K562 (cell line): Measurements from ENCODE around the gene ALK. TPM values are rescaled to one million over a fixed set of nuclear protein-coding genes. Genes with fewer than 3 reads are reported as not detected.

ENCODE experiments used
- ATAC-seq: fragments of 200-7000 bp; cut with Tn5 transposase; 3 replicates; pipeline ENCODE4 v1.9.1; 2020; ENCODE audit warnings: moderate library complexity
- BruUV-seq: library from RNA; stranded (reverse); fragments of 400-500 nt; replicated peaks from 2 replicates; lab custom pipeline; 2021; lab: Mats Ljungman, UMichigan
- CTCF ChIA-PET: fragments of 300-600 bp; formaldehyde crosslinking; extraction: SDS; loops from one replicate; lab custom pipeline; 2021; ENCODE audit warnings: low intra/inter-chr PET ratio; lab: Yijun Ruan, JAX
- POLR2A ChIA-PET: fragments of 300-600, 350-650 bp; sonication (Branson Sonifier 250); formaldehyde crosslinking; extraction: SDS; loops from one replicate; lab custom pipeline; 2021; ENCODE audit warnings: antibody characterized with exemption, inconsistent platforms; lab: Yijun Ruan, JAX
- DNase-seq, 4 experiments: peaks; one replicate each; pipeline versions ENCODE4 v3.0.0 to v3.0.0-alpha.2; 2011 to 2018; ENCODE audit warnings: low spot score in 3 of 4, mixed read lengths in 3 of 4; ENCODE audit errors: extremely low read depth in 1 of 4
- FAIRE-seq: peaks from 2 replicates; lab custom pipeline; 2011; peaks lifted over from hg19 to GRCh38; lab: Jason Lieb, UNC
- H2AFZ ChIP-seq: 2 replicates; pipeline ENCODE4 v1.6.0; 2011; ENCODE audit warnings: low read depth, low read length, control low read depth, inconsistent platforms
- H3K27ac ChIP-seq: fragments of 200-600 bp; 3 replicates; pipeline ENCODE4 v1.8.0; 2011; ENCODE audit warnings: low read depth, mild to moderate bottlenecking, control low read depth, inconsistent platforms, low read length, moderate library complexity, mixed read lengths; ENCODE audit errors: extremely low read depth
- H3K27me3 ChIP-seq, 2 experiments: fragments of 300-600 bp in 1 of 2; 2 replicates in 1 of 2; 3 replicates in 1 of 2; pipeline versions ENCODE4 v1.6.0 to v1.8.0; 2011; ENCODE audit warnings: inconsistent platforms in 2 of 2, low read length in 2 of 2, mild to moderate bottlenecking in 1 of 2, mixed read lengths in 1 of 2, moderate library complexity in 1 of 2; ENCODE audit not compliant: control insufficient read depth in 2 of 2, insufficient read depth in 2 of 2
- H3K36me3 ChIP-seq: fragments of 300-600 bp; 3 replicates; pipeline ENCODE4 v1.8.0; 2011; ENCODE audit warnings: mild to moderate bottlenecking, low read length, inconsistent platforms; ENCODE audit not compliant: control insufficient read depth, insufficient read depth
- H3K4me1 ChIP-seq, 2 experiments: fragments of 200-600 bp in 1 of 2; replicated peaks in 1 of 2; 2 replicates in 1 of 2; 3 replicates in 1 of 2; pipeline versions ENCODE4 v1.5.1 to v1.8.0; 2011; ENCODE audit warnings: inconsistent platforms in 2 of 2, low read length in 2 of 2, mild to moderate bottlenecking in 1 of 2, mixed read lengths in 1 of 2, moderate library complexity in 1 of 2; ENCODE audit not compliant: control insufficient read depth in 2 of 2, insufficient read depth in 2 of 2
- H3K4me2 ChIP-seq: 2 replicates; pipeline ENCODE4 v1.6.1; 2011; ENCODE audit warnings: low read length, control low read depth, inconsistent platforms, mixed read lengths; ENCODE audit not compliant: insufficient read depth
- H3K4me3 ChIP-seq: fragments of 200-600 bp; sonication (generic), shearing (Covaris generic); 2 replicates; pipeline ENCODE4 v1.5.1; 2016; ENCODE audit warnings: control low read depth, inconsistent platforms
- H3K79me2 ChIP-seq: fragments of 200-600 bp; 3 replicates; pipeline ENCODE4 v1.8.0; 2011; ENCODE audit warnings: low read length, inconsistent platforms; ENCODE audit not compliant: control insufficient read depth, insufficient read depth
- H3K9ac ChIP-seq, 2 experiments: 2 replicates each; pipeline versions ENCODE4 v1.6.0 to v1.6.1; 2011; ENCODE audit warnings: low read depth in 2 of 2, low read length in 2 of 2, control low read depth in 1 of 2, inconsistent platforms in 1 of 2, mild to moderate bottlenecking in 1 of 2, mixed read lengths in 1 of 2; ENCODE audit not compliant: insufficient read depth in 1 of 2
- H3K9me1 ChIP-seq: one replicate; pipeline ENCODE4 v1.6.0; 2011; ENCODE audit warnings: inconsistent platforms, mild to moderate bottlenecking, low read length, moderate library complexity; ENCODE audit not compliant: control insufficient read depth, insufficient read depth
- H3K9me3 ChIP-seq: replicated peaks from 2 replicates; pipeline ENCODE4 v1.5.1; 2011; ENCODE audit warnings: low read depth, low read length, inconsistent platforms; ENCODE audit not compliant: control insufficient read depth, insufficient read depth
- H4K20me1 ChIP-seq: replicated peaks from 2 replicates; pipeline ENCODE4 v1.6.1; 2011; ENCODE audit warnings: low read length, inconsistent platforms, mixed read lengths; ENCODE audit not compliant: control insufficient read depth, insufficient read depth
- AFF1 ChIP-seq, 2 experiments: fragments of 450-650 bp; IDR thresholded peaks; 2 replicates each; pipeline ENCODE4 v1.6.1; 2018; ENCODE audit warnings: mild to moderate bottlenecking in 2 of 2, low read depth in 1 of 2; ENCODE audit not compliant: partially characterized antibody in 2 of 2
- EHMT2 ChIP-seq: fragments of 450-650 bp; IDR thresholded peaks from 2 replicates; pipeline ENCODE4 v1.6.1; 2018; ENCODE audit warnings: antibody characterized with exemption
- ELK1 ChIP-seq: sonication (generic); formaldehyde crosslinking; IDR thresholded peaks from 2 replicates; pipeline ENCODE4 v1.8.1; 2022; ENCODE audit warnings: missing genetic modification reagents
- MIER1 ChIP-seq: fragments of 450-650 bp; IDR thresholded peaks from 2 replicates; pipeline ENCODE4 v1.6.1; 2016; ENCODE audit warnings: antibody characterized with exemption, mild to moderate bottlenecking, low read depth
- NFXL1 ChIP-seq: fragments of 450-650 bp; formaldehyde crosslinking; IDR thresholded peaks from 2 replicates; pipeline ENCODE4 v1.4.0; 2021; ENCODE audit warnings: mild to moderate bottlenecking
- PRMT5 ChIP-seq: sonication (generic); formaldehyde crosslinking; IDR thresholded peaks from 2 replicates; pipeline ENCODE4 v1.5.0; 2020; ENCODE audit warnings: missing genetic modification reagents
- RCOR1 ChIP-seq, 2 experiments: IDR thresholded peaks; 2 replicates each; pipeline ENCODE4 v1.6.1; 2012; ENCODE audit warnings: low read depth in 2 of 2, low read length in 2 of 2, borderline replicate concordance in 1 of 2, improper control_type of control experiment in 1 of 2
- ZNF766 ChIP-seq: fragments of 200-800 bp; sonication (Bioruptor generic); conservative IDR thresholded peaks from 2 replicates; pipeline ENCODE4 v1.6.1; 2016; ENCODE audit warnings: missing genetic modification characterization, missing compliant biosample characterization
- WGBS: fragments of 100-300 bp; shearing (Covaris generic); methylation state at CpG from one replicate; pipeline ENCODE4 v1.1.6; 2016; ENCODE audit warnings: low coverage, mixed read lengths; ENCODE audit not compliant: insufficient coverage; ENCODE audit errors: missing lambda C conversion rate; 5-methylcytosine and 5-hydroxymethylcytosine counted together
- in situ Hi-C: fragments of 300-500 bp; cut with MboI; formaldehyde crosslinking; loops from 4 replicates; pipeline ENCODE4 v1.15.0; 2018; ENCODE audit warnings: inconsistent platforms, mixed read lengths
- intact Hi-C: fragments of 100-400 bp; cut with micrococcal nuclease; formaldehyde crosslinking; loops from 2 replicates; pipeline ENCODE4 v1.14.2; 2022
- polyA plus RNA-seq, 8 experiments: library from polyadenylated mRNA; depleted of rRNA in 4 of 8; stranded (reverse) in 5 of 8; unstranded in 3 of 8; fragments of >200 nt; fragmentation: Nextera tagmentation in 2 of 8; fragmentation: Illumina TruSeq in 1 of 8; extraction: Ambion mirVana in 2 of 8; extraction: Trizol in 1 of 8; gene quantifications; 2 replicates each; pipeline versions ENCODE4 v1.2.1 to v1.2.3, GENCODE V29; 2011 to 2014; ENCODE audit warnings: inconsistent platforms in 1 of 8, missing spikeins in 1 of 8
- total RNA-seq, 7 experiments: library from RNA; depleted of rRNA in 6 of 7; stranded (reverse); fragments of >200 nt in 6 of 7; fragmentation: Illumina TruSeq in 2 of 7; extraction: Trizol in 2 of 7; gene quantifications; 2 replicates each; pipeline versions ENCODE4 v1.2.1 to v1.2.3, GENCODE V29; 2011 to 2021; ENCODE audit warnings: low replicate concordance in 1 of 7

ALK gene
- total and polyA plus RNA-seq, 9 of the 15 experiments (the other 6 are each of a cell fraction or from before 2014, with no cell fraction given): not detected

- H3K27me3 ChIP-seq: no peaks in the 10 kb centered on the region
- no peaks in the 10 kb centered on the region for H3K36me3 ChIP-seq
- H3K4me3 ChIP-seq: no peak overlapping the region
- H3K9ac ChIP-seq: no peak overlapping the region
- ATAC-seq: peak; percentile 50; the same call in 1 of the 3 replicates
- H3K79me2 ChIP-seq: no peaks in the 10 kb centered on the region
- in situ Hi-C loops (no loop called here), intact Hi-C loops (no loop called here)
- H3K9me3 ChIP-seq: no peaks in the 10 kb centered on the region
- H3K27ac ChIP-seq: no peak overlapping the region
- no peak overlapping the region for H2AFZ ChIP-seq
- no TSS peak for BruUV-seq
- peak; percentile 27 to 45 (median 36) for DNase-seq
- H3K9me1 ChIP-seq: no peaks in the 10 kb centered on the region
- ChIA-PET POLR2A (interaction anchor here (0.6 kb wide), 1 partner anchor 24 kb away, joined by 5 read pairs; no protein-coding TSS in a partner anchor), CTCF (no interaction called here)
- H3K4me2 ChIP-seq: no peak overlapping the region
- H3K4me1 ChIP-seq: no peaks in the 10 kb centered on the region
- no peaks in the 10 kb centered on the region for H4K20me1 ChIP-seq
- FAIRE-seq: no peak
- WGBS: 1% methylated on average over 5 of the region's 5 CpGs
- TF ChIP-seq EHMT2 (peak; percentile 98), RCOR1 (IDR thresholded peaks at IDR 0.05; ENCODE audit: borderline replicate concordance in 1 of 2, low read depth in 2 of 2, low read length in 2 of 2) (peak in 1 of 2 experiments; percentile 24; a peak in 1 of 4 replicates), AFF1 (IDR thresholded peaks at IDR 0.05; ENCODE audit: low read depth in 1 of 2, partially characterized antibody in 2 of 2) (peak in 1 of 2 experiments; percentile 59), ELK1 (CRISPR knock-in tag) (no peak), MIER1 (peak; percentile 94), ZNF766 (0 out of 2 replicates have a peak, but pooled peaks have one; percentile 49), PRMT5 (peak; percentile 69; the same call in 1 of the 2 replicates), NFXL1 (CRISPR knock-in tag) (no peak)
Observed at GRCh38 chr2:29293830-29294438, 627.5 kb downstream of the ALK start.
